ENCODE measurements around the gene GPD2. TPM values are rescaled to one million over a fixed set of nuclear protein-coding genes. Genes with fewer than 3 reads are reported as not detected.
A peak's percentile ranks its signal among the peaks of the same experiment; 100 is the strongest.

The GPD2 gene
- total RNA-seq, 1 donor from 2014 or later: 41.9 TPM

- no peak for DNase-seq
- H3K4me1 ChIP-seq: peaks cover 15% of the 10 kb centered on the region
Observed at GRCh38 chr2:156459720-156460119, 23.5 kb downstream of the GPD2 start.

GRCh38 chr2:156464106-156464505 lies 27.9 kb downstream of the GPD2 start:
- H3K27me3 ChIP-seq: no peaks in the 10 kb centered on the region
- intact Hi-C loops (cut with DNase I): no loop called here
- peaks cover 37% of the 10 kb centered on the region for H3K4me1 ChIP-seq
- TF ChIP-seq CTCF (IDR thresholded peaks at IDR 0.05): no peak
- no peak for ATAC-seq
- H3K27ac ChIP-seq: no peak overlapping the region
- H3K4me3 ChIP-seq: no peak overlapping the region
- H3K36me3 ChIP-seq: no peaks in the 10 kb centered on the region
- no peaks in the 10 kb centered on the region for H3K9me3 ChIP-seq
- DNase-seq: no peak

More at GRCh38 chr2:156459720-156460119, 23.5 kb downstream of the GPD2 start:
- no peaks in the 10 kb centered on the region for H3K9me3 ChIP-seq
- H3K27ac ChIP-seq: no peak overlapping the region
- H3K27me3 ChIP-seq: no peaks in the 10 kb centered on the region
- intact Hi-C loops (cut with DNase I): no loop called here
- no peaks in the 10 kb centered on the region for H3K36me3 ChIP-seq
- no peak for TF ChIP-seq CTCF (IDR thresholded peaks at IDR 0.05)
- peak; percentile 69 for ATAC-seq
- H3K4me3 ChIP-seq: no peak overlapping the region

GRCh38 chr2:156465573-156465972 lies 29.4 kb downstream of the GPD2 start:
- Histone ChIP-seq H3K4me3 (no peak overlapping the region), H3K9me3 (no peaks in the 10 kb centered on the region), H3K27ac (no peak overlapping the region), H3K27me3 (no peaks in the 10 kb centered on the region), H3K4me1 (peaks cover 28% of the 10 kb centered on the region), H3K36me3 (no peaks in the 10 kb centered on the region)
- no peak for ATAC-seq
- DNase-seq: no peak
- no peak for TF ChIP-seq CTCF (IDR thresholded peaks at IDR 0.05)
- intact Hi-C loops (cut with DNase I): no loop called here

GRCh38 chr2:156466739-156467405 lies 30.7 kb downstream of the GPD2 start:
- Histone ChIP-seq H3K4me1 (peaks cover 35% of the 10 kb centered on the region), H3K27ac (peak overlapping the region; percentile 19), H3K27me3 (no peaks in the 10 kb centered on the region), H3K36me3 (no peaks in the 10 kb centered on the region), H3K9me3 (no peaks in the 10 kb centered on the region), H3K4me3 (peak overlapping the region; percentile 12)
- TF ChIP-seq CTCF (IDR thresholded peaks at IDR 0.05): no peak
- intact Hi-C loops (cut with DNase I): no loop called here
- ATAC-seq (peak; percentile 84), DNase-seq (no peak)

- H3K9me3 ChIP-seq: no peaks in the 10 kb centered on the region
- no peak overlapping the region for H3K27ac ChIP-seq
- intact Hi-C loops (cut with DNase I): no loop called here
- peak; percentile 37 for ATAC-seq
- no peak for DNase-seq
- no peak for TF ChIP-seq CTCF (IDR thresholded peaks at IDR 0.05)
- no peak overlapping the region for H3K4me3 ChIP-seq
- no peaks in the 10 kb centered on the region for H3K27me3 ChIP-seq
- H3K36me3 ChIP-seq: no peaks in the 10 kb centered on the region
- peaks cover 37% of the 10 kb centered on the region for H3K4me1 ChIP-seq
Observed at GRCh38 chr2:156470975-156471583, 34.9 kb downstream of the GPD2 start.

Measured in upper lobe of right lung (tissue), 1 donor.